GM12873 (cell line): ENCODE data around the gene MIXL1.

Experiments
- TF ChIP-seq, protein P1 (sequence below): IDR thresholded peaks from 2 replicates; pipeline ENCODE4 v1.5.1; 2012; ENCODE audit warnings: low read depth, mild to moderate bottlenecking, moderate library complexity, low read length, control low read depth; ENCODE audit not compliant: insufficient read depth; ENCODE audit errors: missing control alignments

Gene MIXL1

DNA sequence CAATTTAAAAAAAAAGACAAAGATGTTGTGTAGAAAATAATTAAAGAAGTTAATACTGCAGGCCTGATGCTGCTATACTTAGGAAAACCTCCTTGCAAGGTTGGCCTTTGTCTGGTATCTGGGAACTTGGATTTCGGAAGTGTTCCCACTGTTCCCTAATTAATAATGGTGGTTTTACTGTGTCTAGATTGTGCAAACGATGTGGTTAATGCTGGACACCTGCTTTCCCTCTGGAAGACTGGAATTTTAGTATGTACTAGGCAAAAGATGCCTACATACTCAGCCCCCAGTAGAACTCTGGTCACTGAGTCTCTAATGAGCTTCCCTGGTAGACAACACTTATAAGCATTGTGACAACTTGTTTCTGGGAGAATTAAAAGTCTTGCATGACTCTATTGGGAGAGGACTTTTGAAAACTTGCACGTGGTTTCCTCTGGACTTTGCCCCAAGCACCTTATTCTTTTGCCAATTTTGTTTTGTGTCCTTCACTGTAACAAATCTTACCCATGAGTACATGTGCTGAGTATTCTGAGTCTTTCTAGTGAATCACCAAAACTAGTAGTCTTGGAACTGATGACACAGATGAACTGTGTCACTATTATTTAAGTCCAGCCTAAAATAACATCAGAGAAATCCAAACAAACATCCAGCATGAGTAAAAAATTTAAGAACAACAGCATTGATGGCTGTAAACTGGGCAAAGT is 45.1 kb downstream of the MIXL1 start:
- TF ChIP-seq, protein P1, sequence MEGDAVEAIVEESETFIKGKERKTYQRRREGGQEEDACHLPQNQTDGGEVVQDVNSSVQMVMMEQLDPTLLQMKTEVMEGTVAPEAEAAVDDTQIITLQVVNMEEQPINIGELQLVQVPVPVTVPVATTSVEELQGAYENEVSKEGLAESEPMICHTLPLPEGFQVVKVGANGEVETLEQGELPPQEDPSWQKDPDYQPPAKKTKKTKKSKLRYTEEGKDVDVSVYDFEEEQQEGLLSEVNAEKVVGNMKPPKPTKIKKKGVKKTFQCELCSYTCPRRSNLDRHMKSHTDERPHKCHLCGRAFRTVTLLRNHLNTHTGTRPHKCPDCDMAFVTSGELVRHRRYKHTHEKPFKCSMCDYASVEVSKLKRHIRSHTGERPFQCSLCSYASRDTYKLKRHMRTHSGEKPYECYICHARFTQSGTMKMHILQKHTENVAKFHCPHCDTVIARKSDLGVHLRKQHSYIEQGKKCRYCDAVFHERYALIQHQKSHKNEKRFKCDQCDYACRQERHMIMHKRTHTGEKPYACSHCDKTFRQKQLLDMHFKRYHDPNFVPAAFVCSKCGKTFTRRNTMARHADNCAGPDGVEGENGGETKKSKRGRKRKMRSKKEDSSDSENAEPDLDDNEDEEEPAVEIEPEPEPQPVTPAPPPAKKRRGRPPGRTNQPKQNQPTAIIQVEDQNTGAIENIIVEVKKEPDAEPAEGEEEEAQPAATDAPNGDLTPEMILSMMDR = no peak

DNA sequence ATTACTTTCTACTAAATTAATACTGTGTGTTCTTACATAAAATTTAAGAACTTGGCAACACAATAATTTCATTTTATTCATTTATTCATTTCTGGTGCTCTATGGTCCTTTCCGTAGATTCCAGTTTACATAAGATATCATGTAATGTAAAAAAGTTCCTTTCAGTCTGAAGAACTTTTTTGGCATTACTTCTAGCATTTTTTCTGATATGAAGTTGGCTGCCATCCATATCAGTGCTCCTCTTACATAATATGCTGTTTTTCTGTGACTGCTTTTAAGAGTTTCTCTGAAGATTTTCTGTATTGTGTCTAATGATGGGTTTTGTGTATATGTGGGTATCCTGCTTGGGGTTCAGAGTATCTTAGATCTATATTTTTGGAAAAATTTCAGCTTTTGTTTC is 50.7 kb downstream of the MIXL1 start:
- TF ChIP-seq, protein P1 = no peak

DNA sequence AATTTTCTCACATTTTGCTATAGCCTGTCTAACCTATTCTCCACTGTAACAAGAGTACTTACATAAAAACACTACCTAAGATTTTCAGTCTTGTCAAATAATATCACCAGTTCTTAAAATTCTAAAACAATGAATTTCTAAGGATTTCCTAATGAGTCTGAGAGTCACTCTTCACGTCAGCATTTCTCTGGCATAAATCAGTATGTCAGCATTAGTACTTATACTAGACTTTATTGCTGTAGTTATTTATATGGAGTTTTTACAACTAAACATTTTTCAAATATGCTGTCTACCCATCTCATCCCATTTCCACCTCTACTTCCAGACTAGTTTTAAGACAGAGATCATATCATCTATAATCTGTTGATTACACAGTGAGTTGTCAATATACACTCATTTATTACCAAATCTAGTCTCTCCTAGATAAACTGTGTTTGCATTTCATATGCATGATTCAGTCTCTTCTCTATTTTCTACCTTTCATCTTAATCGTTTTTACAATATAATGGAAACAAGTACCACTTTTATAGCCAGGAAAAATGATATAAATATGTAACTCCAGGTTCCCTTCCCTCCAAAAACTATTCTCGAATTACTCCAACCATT is 52.7 kb downstream of the MIXL1 start:
- TF ChIP-seq, protein P1 = no peak
